Endothelial cell (in vitro differentiated cells): ENCODE data around the gene KRTAP4-9. TPM values are rescaled to one million over a fixed set of nuclear protein-coding genes. Genes with fewer than 3 reads are reported as not detected.
A peak's percentile ranks its signal among the peaks of the same experiment; 100 is the strongest.
"Not testable (repeated sequence)": the region's sequence is repeated elsewhere in the genome, so short reads cannot be mapped to it uniquely, and the experiment has no call there.

Experiments
- DNase-seq: peaks from one replicate; pipeline ENCODE4 v3.0.0; 2021; ENCODE audit warnings: low spot score
- H3K27ac Mint-ChIP-seq: one replicate; pipeline ENCODE4 v1.8.0; 2021; ENCODE audit warnings: mixed read lengths, inconsistent platforms; ENCODE audit not compliant: unreplicated experiment
- H3K27me3 Mint-ChIP-seq: one replicate; pipeline ENCODE4 v1.8.0; 2021; ENCODE audit warnings: mild to moderate bottlenecking, moderate library complexity, mixed read lengths, inconsistent platforms; ENCODE audit not compliant: unreplicated experiment
- H3K36me3 Mint-ChIP-seq: one replicate; pipeline ENCODE4 v1.8.0; 2021; ENCODE audit warnings: mild to moderate bottlenecking, low read depth, mixed read lengths, inconsistent platforms; ENCODE audit not compliant: unreplicated experiment
- H3K4me1 Mint-ChIP-seq: one replicate; pipeline ENCODE4 v1.8.0; 2021; ENCODE audit warnings: mild to moderate bottlenecking, mixed read lengths, inconsistent platforms; ENCODE audit not compliant: unreplicated experiment
- H3K4me3 Mint-ChIP-seq: one replicate; pipeline ENCODE4 v1.8.0; 2021; ENCODE audit warnings: mild to moderate bottlenecking, mixed read lengths, inconsistent platforms; ENCODE audit not compliant: unreplicated experiment
- H3K9me3 Mint-ChIP-seq: one replicate; pipeline ENCODE4 v1.8.0; 2021; ENCODE audit warnings: mixed read lengths, inconsistent platforms; ENCODE audit not compliant: unreplicated experiment
- CTCF ChIP-seq: fragments of 200-600 bp; sonication (generic); IDR thresholded peaks from one replicate; pipeline ENCODE4 v1.5.0; 2021; ENCODE audit warnings: antibody characterized with exemption; ENCODE audit not compliant: unreplicated experiment
- total RNA-seq: library from RNA; stranded (reverse); fragmentation: NEBNext Ultra II Directional; extraction: Animal tissue kit (Norgen Biotek cat#: 25700); gene quantifications from one replicate; pipeline ENCODE4 v1.2.1, GENCODE V29; 2021; ENCODE audit not compliant: unreplicated experiment

The KRTAP4-9 gene
- total RNA-seq, 1 donor from 2014 or later = not detected

GRCh38 chr17:41101586-41102259, 3.5 kb upstream of the KRTAP4-9 start, which contains the start of gene KRTAP4-16:
Gene KRTAP4-16 (minus strand): TSS chr17:41102209. CDS start chr17:41102209, 0 bp downstream.
- no peak within 1 kb of the TSS for H3K27ac Mint-ChIP-seq
- no peaks in the 10 kb centered on the region for H3K27me3 Mint-ChIP-seq
- H3K36me3 Mint-ChIP-seq = no peaks in the 10 kb centered on the region
- no peaks in the 10 kb centered on the region for H3K4me1 Mint-ChIP-seq
- no peaks in the 10 kb centered on the region for H3K9me3 Mint-ChIP-seq
- no peak within 1 kb of the TSS for H3K4me3 Mint-ChIP-seq
- DNase-seq = no peak
- no peak for TF ChIP-seq CTCF

GRCh38 chr17:41103896-41104295, 1.3 kb upstream of the KRTAP4-9 start:
- Mint-ChIP-seq H3K4me3 (no peak overlapping the region), H3K27ac (no peak overlapping the region), H3K36me3 (no peaks in the 10 kb centered on the region), H3K4me1 (peaks cover 6% of the 10 kb centered on the region), H3K9me3 (no peaks in the 10 kb centered on the region), H3K27me3 (no peaks in the 10 kb centered on the region)
- no peak for DNase-seq
- no peak for TF ChIP-seq CTCF

- H3K27ac Mint-ChIP-seq, H3K4me1 Mint-ChIP-seq, H3K4me3 Mint-ChIP-seq, H3K9me3 Mint-ChIP-seq, H3K27me3 Mint-ChIP-seq, DNase-seq, H3K36me3 Mint-ChIP-seq: not testable (repeated sequence)
Observed at GRCh38 chr17:41104386-41105038, 677 bp upstream of the KRTAP4-9 start.

- DNase-seq = no peak
- H3K27ac Mint-ChIP-seq = peak overlapping the region; percentile 15
- TF ChIP-seq CTCF = no peak
- no peaks in the 10 kb centered on the region for H3K36me3 Mint-ChIP-seq
- no peaks in the 10 kb centered on the region for H3K27me3 Mint-ChIP-seq
- no peaks in the 10 kb centered on the region for H3K9me3 Mint-ChIP-seq
- peaks cover 6% of the 10 kb centered on the region for H3K4me1 Mint-ChIP-seq
- no peak overlapping the region for H3K4me3 Mint-ChIP-seq
Observed at GRCh38 chr17:41107941-41108450, 2.8 kb downstream of the KRTAP4-9 start.

GRCh38 chr17:41108728-41109386, 3.7 kb downstream of the KRTAP4-9 start:
- not testable (repeated sequence) for H3K27ac Mint-ChIP-seq, H3K9me3 Mint-ChIP-seq, DNase-seq, H3K27me3 Mint-ChIP-seq, H3K36me3 Mint-ChIP-seq, H3K4me1 Mint-ChIP-seq, H3K4me3 Mint-ChIP-seq
